Stimulated activated CD4-positive, alpha-beta T cell treated with anti-CD3 and anti-CD28 coated beads, Interleukin-1b, Interleukin-23, amount 100 ng/mL, for 4 hours (primary cell): ENCODE data around the gene TTBK1.

Experiments used
- DNase-seq, 2 donors: peaks; one replicate each; pipeline ENCODE4 v3.0.0-alpha.2; 2020; ENCODE audit warnings: low read depth in 2 of 2

TTBK1 gene

DNA sequence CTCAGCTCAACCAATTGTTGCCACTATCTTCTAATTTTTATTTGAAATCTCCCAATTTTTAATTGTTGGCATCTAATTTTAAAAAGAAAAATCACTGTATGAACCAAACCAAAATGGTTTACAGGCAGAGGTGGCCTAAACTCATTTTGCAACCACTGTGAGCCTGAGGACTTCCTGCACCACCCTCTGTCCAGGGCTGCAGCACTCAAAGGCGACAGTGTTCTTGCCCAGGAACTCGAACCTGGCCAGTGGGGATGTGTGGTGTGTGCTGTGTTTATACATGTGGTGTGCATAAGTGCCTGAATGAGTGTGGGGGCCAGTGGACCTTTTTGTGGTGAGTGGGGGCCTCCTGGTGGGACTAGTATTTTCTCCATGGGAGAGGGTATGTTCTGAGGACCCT is 30.4 kb downstream of the TTBK1 start:
- no peak for DNase-seq

GRCh38 chr6:43274127-43274915 is 31.0 kb downstream of the TTBK1 start:
- no peak for DNase-seq

GRCh38 chr6:43274916-43275597 is 31.8 kb downstream of the TTBK1 start:
- DNase-seq = peak; percentile 18 to 33

- DNase-seq = no peak
Measured at GRCh38 chr6:43275801-43276576, 32.7 kb downstream of the TTBK1 start.

GRCh38 chr6:43276577-43277305 is 33.5 kb downstream of the TTBK1 start:
- no peak for DNase-seq

DNA sequence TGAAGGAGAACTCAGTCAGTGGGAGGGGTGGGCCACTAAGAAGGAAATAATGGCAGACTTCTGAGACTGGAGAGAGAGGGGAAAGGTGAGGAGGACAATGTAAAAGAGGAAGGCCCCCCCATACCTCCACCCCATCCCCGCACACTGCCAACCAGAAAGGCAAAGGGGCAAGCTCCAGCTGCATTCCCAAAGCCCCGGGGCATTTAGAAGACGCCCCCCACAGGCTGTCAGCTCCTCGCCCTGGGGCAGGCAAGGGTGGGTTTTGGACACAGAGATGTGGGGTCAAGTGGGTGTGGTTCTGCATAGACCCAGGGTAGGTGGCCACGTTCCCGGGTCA is 34.0 kb downstream of the TTBK1 start:
- DNase-seq = no peak

GRCh38 chr6:43277643-43278523 is 34.6 kb downstream of the TTBK1 start:
- DNase-seq = no peak

DNA sequence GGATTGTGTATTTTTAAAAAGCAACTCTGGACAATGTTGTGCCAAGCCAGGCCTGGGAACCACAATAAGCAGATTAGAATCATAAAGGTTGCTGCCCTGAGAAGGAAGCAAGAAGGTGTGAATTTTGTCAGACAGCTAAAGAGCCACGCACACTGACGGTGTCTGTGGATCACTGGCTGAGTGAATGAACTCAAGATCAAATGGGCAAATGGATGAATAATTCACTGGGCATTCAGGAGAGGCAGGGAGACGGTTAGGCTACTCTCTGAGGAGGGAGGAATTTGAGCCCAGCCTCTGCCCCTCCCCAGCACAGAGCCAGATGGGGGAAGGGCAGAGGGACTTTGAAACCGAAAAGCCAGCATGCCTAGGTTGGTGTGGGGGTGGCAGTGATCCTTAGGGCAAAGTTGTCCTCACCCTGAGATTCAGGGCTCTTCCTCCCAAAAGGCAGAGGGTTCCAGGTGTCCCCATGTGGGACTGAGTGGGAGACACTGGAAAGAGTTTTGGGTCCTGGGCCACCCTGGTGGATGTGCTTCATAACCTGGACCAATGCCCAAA is 35.3 kb downstream of the TTBK1 start:
- DNase-seq = no peak

DNA sequence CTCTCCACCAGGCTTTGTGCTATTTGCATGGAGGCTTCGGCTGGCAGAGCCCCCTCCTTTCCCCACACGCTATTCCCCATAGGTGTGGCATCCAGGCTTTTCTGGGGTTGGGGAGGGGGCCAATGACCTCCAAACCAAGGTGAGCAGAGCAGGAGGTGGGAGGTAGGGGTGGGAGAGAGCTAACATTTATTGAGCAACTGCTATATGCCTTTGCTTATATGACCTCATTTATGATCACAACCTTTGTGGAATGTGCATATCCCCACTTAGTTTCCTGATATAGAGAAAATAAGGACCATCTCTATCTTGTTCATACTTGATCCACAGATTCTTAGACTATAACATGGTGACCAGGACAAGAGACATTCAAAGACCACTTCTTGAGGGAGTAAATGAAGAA is 37.0 kb downstream of the TTBK1 start:
- DNase-seq = no peak

DNA sequence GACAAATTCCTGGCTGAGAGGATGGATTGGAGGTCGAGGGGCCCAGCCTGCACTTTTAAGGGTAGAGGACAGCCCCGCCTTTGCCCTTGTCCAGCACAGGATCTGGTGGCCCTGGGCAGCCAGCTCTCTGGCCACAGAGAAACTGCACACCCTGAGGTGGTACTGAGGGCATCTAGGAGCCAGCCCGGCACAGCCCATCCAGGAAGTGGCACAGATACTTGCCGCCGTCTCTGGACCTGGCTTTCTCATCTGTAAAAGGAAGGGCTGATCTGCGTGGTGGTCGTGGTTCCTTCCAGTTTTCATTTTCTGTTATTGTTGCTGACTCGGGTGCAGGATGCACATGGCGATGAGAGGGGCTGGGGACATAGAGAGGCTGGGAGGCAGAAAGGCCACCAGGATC is 38.8 kb downstream of the TTBK1 start:
- no peak for DNase-seq

DNA sequence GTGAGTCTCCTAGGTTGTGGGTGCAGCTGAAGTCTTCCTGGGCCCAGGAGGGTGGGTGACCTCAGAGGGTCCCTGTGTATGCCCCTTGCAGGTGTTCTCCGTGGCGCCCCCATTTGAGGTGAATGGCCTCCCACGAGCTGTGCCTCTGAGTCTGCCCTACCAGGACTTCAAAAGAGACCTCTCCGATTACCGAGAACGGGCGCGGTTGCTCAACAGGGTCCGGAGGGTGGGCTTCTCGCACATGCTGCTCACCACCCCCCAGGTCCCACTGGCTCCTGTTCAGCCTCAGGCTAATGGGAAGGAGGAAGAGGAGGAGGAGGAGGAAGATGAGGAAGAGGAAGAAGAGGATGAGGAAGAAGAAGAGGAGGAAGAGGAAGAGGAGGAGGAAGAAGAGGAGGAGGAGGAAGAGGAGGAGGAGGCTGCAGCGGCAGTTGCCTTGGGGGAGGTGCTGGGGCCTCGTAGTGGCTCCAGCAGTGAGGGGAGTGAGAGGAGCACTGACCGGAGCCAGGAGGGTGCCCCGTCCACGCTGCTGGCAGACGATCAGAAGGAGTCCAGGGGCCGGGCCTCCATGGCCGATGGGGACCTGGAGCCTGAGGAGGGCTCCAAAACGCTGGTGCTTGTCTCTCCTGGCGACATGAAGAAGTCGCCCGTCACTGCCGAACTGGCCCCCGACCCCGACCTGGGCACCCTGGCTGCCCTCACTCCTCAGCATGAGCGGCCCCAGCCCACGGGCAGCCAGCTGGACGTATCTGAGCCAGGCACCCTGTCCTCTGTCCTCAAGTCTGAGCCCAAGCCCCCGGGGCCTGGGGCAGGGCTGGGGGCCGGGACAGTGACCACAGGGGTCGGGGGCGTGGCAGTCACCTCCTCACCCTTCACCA is 39.6 kb downstream of the TTBK1 start:
- DNase-seq = no peak

- DNase-seq = no peak
Measured at GRCh38 chr6:43283514-43283901, 40.2 kb downstream of the TTBK1 start.

GRCh38 chr6:43283905-43284304 is 40.6 kb downstream of the TTBK1 start:
- DNase-seq = no peak

- DNase-seq = no peak
Measured at GRCh38 chr6:43284991-43285781, 41.9 kb downstream of the TTBK1 start.

DNA sequence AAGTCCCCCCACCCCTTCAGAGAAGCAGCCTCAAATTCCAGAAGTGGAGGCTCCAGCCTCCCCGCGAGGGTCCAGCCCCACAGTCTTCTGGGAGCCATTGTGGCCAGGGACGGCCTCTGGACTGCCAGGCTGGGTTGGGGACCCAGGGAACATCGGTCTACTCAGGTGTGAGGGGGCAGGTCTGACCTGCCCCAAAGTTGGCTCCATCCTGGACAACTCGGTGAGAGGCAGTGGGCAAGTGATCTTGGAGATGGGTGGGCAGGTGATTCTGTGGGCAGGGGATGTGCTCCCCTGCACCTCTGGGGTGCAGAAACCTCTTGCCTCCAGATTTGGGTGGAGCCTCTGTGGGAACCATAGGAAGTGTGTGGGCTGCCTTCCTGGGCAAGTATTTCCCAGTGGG is 42.6 kb downstream of the TTBK1 start:
- no peak for DNase-seq

GRCh38 chr6:43286456-43286979 is 43.2 kb downstream of the TTBK1 start:
- no peak for DNase-seq

GRCh38 chr6:43286980-43287716 is 43.9 kb downstream of the TTBK1 start:
- no peak for DNase-seq
